ENCODE measurements around the gene IL1RAPL2.

- TF ChIP-seq CTCF (IDR thresholded peaks at IDR 0.05) (no peak), MAX (IDR thresholded peaks at IDR 0.05) (no peak), JUN (IDR thresholded peaks at IDR 0.05) (no peak), HMGXB4 (CRISPR knock-in tag; IDR thresholded peaks at IDR 0.05; ENCODE audit: borderline replicate concordance) (no peak), REST (IDR thresholded peaks at IDR 0.05) (no peak), POLR2A (IDR thresholded peaks at IDR 0.05; ENCODE audit: low read length) (no peak), RAD21 (conservative IDR thresholded peaks at IDR 0.05 in 1 of 2, IDR thresholded peaks at IDR 0.05 in 1 of 2) (no peak), SREBF2 (IDR thresholded peaks at IDR 0.05) (no peak), EP300 (IDR thresholded peaks at IDR 0.05) (no peak), CHD2 (IDR thresholded peaks at IDR 0.05; ENCODE audit: low read length, partially characterized antibody) (no peak), FOSL2 (IDR thresholded peaks at IDR 0.05) (no peak), FOSL2 (CRISPR knock-in tag; IDR thresholded peaks at IDR 0.05) (no peak), MAFK (IDR thresholded peaks at IDR 0.05; ENCODE audit: partially characterized antibody) (no peak), ESRRA (IDR thresholded peaks at IDR 0.05; ENCODE audit: borderline replicate concordance, low read length) (no peak), POLR2AphosphoS2 (conservative IDR thresholded peaks at IDR 0.05; ENCODE audit: low read length) (no peak)
Observed at GRCh38 chrX:105241056-105241455, 675.1 kb downstream of the IL1RAPL2 start.
